H1 (cell line): ENCODE results near the gene SPHKAP. TPM values are rescaled to one million over a fixed set of nuclear protein-coding genes. Genes with fewer than 3 reads are reported as not detected.

ENCODE experiments used
- EGR1 ChIP-seq: IDR thresholded peaks from 2 replicates; pipeline ENCODE4 v1.6.1; 2011; ENCODE audit warnings: low read depth, low read length, borderline replicate concordance
- RFX5 ChIP-seq: IDR thresholded peaks from 2 replicates; pipeline ENCODE4 v1.6.1; 2011; ENCODE audit warnings: low read depth, low read length, improper control_type of control experiment, borderline replicate concordance
- SIX5 ChIP-seq: IDR thresholded peaks from 2 replicates; pipeline ENCODE4 v1.6.1; 2011; ENCODE audit warnings: mild to moderate bottlenecking, low read depth, low read length
- TEAD4 ChIP-seq: IDR thresholded peaks from 2 replicates; pipeline ENCODE4 v1.6.1; 2012; ENCODE audit warnings: low read depth, low read length, inconsistent platforms, mixed read lengths
- polyA plus RNA-seq, 7 experiments: library from polyadenylated mRNA; depleted of rRNA in 3 of 7; stranded (reverse) in 5 of 7; unstranded in 2 of 7; fragments of >200 nt in 5 of 7; fragments of 200-250 nt in 2 of 7; gene quantifications; 1 replicate in 5 of 7; 2 replicates in 1 of 7; 4 replicates in 1 of 7; pipeline versions ENCODE4 v1.2.1 to v1.2.3, GENCODE V29; 2011 to 2013; ENCODE audit warnings: missing spikeins in 2 of 7, mixed read lengths in 2 of 7
- total RNA-seq: library from RNA; stranded (reverse); fragmentation: NEBNext Ultra II Directional; extraction: Animal tissue kit (Norgen Biotek cat#: 25700); gene quantifications from 2 replicates; pipeline ENCODE4 v1.2.1, GENCODE V29; 2021

Gene SPHKAP
- total and polyA plus RNA-seq, 2 of the 8 experiments (the other 6 are each of a cell fraction or from before 2014, with no cell fraction given): 0.02 TPM; not detected in 1

GRCh38 chr2:228084717-228085116 lies 96.8 kb downstream of the SPHKAP start (continued):
- TF ChIP-seq SIX5: no peak
- no peak for TF ChIP-seq EGR1
- no peak for TF ChIP-seq TEAD4
- no peak for TF ChIP-seq RFX5
